Fibroblast of skin of right biceps (primary cell): ENCODE data around the gene NDRG3.
A peak's percentile ranks its signal among the peaks of the same experiment; 100 is the strongest.
"Not testable (repeated sequence)": the region's sequence is repeated elsewhere in the genome, so short reads cannot be mapped to it uniquely, and the experiment has no call there.

Source experiments
- DNase-seq: peaks from one replicate; pipeline ENCODE4 v3.0.0-alpha.2; 2013

The NDRG3 gene

DNA sequence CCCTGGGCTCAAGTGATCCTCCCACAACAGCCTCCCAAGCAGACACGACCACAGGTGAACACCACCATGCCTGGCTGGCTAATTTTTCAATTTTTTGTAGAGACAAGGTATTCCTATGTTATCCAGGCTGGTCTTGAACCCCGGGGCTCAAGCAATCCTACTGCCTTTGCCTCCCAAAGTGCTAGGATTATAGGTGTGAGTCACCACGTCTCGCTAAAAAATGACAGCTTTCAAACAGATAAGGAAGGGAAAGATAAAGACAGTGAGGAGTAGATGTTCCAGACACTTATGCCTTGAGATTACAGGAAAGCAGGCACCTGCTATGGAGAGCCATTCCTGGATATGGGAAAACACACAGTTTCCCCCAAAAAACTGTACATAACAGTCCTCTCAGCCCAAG, 58.9 kb downstream of the NDRG3 start:
- no peak for DNase-seq

DNA sequence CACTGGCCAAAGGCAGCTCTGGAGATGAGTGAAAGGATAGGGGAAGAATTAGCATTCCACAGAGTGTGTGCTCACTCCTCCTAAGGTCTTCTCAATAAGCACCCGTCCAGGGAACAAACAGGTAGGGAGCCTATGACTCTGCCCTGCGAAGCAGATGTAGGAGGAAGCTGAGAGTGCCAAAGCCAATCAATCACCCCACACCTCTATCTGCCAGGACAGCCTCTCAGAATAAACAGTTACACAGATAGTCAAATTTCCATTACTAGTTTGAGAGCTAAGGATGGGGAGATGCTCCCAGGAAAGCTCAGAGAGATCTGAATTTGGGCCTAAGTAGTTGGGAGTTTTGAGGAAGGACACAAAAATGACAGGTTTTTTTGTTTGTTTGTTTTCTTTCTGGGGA, 59.4 kb downstream of the NDRG3 start:
- no peak for DNase-seq

DNA sequence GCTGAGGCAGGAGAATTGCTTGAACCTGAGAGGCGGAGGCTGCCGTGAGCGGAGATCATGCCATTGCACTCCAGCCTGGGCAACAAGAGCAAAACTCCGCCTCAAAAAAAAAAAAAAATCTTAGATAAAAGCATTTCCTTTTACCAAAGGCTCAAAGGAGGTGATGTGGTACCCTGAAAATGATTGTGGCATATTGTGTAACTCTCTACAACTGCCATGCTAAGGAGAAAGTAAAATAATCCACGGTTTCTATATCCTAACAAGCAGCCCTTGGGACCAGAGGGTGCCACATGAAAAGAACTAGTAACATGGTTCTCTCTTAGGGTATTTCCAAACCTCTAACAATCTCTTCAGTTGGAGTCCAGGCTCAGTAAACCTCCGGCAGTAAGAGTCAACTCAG, 61.1 kb downstream of the NDRG3 start:
- no peak for DNase-seq

DNA sequence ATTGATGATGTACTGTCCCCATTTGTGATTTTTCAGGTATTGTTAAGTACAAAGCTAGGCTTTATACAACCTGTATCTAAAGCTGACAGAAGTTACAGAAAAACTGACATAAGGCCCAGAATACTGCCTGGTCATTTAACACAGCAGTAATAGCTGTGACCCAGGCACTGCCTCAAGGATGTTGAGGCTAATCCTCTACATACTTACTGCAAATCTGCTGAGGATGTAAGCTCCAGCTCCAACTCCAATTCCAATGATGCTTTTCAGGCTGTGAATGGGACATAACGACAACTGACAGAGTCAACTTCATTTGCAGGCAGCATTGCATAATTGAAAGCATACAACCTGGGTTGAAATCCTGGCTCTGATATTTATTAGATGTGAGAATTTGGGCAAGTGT, 63.6 kb downstream of the NDRG3 start:
- no peak for DNase-seq

DNA sequence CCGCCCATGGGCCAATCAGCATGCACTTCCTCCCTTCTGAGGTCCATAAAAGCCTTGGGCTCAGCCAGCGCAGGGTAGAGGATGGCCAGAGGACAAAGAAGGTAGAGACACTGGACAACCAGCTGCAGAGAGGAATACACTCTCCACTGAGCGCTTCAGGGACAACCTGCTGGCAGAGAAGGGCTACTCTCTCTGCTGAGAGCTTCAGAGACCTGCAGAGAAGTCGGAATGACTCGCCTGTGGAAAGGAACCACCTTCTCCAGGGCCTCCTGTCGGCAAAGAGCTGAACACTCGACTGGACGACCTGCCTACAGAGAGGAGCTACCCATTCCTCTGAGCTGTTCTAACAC, 68.5 kb downstream of the NDRG3 start:
- no peak for DNase-seq

DNA sequence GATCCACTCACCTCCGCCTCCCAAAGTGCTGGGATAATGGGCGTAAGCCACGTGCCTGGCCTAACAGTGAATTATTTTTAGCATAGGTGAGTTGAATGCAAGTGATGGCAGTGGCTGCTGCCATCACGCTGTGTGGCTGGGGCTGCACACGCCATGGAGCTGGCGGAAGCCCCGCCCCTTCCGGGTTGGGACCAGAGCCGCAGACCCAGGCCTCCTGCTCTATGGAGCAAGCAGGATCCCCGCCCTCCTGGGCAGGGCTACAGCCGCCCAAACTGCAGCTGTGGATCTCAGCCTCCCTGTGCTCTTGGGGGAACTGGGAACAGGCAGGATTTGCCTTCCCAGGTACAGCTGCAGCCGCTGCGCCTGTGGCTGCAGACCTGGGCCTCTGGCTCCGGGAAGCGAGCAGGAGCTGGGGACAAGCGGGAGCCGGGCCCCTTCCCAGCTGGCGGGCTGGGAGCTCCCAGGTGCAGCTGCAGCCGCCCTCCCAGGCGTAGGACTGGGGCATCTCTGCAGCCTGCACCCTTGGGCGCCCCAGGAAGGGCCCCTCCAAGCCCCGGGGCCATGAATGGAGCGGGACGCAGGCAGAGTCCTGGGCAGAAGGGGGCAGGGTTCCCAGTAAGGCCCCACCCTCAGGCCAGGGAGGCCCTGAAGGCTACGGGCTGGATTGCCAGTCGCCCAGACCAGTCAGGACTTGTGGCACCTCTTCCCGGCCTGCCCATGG, 69.0 kb downstream of the NDRG3 start:
- no peak for DNase-seq

DNA sequence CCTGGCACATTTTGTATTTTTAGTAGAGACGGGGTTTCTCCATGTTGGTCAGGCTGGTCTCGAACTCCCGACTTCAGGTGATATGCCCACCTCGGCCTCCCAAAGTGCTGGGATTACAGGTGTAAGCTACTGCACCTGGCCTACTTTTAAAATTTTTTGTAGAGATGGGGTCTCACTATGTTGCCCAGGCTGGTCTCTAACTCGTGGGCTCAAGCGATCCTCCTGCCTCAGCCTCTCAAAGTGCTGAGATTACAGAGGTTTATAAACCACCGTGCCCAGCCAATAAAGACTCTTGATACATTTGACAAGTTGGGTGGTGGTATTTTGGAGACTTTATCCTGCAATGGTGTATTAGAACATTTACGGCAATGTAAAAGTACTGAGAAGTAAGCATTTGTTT, 70.3 kb downstream of the NDRG3 start:
- DNase-seq: not testable (repeated sequence)

DNA sequence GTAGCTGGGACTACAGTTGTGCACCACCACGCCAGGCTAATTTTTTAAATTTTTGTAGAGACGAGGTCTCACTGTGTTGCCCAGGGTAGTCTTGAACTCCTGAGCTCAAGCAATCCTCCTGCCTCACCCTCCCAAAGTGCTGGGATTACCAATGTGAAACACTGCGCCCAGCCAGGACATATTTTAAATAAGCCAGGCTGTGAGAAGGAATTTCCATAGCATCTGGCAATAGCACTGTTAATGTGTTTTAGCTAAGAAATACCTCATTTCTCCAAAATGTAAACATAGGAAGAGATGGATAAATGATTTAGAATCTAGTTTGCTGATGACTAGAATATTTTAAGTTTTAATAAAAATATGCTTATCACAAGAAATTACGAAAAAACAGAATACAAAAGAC, 72.9 kb downstream of the NDRG3 start:
- no peak for DNase-seq

DNA sequence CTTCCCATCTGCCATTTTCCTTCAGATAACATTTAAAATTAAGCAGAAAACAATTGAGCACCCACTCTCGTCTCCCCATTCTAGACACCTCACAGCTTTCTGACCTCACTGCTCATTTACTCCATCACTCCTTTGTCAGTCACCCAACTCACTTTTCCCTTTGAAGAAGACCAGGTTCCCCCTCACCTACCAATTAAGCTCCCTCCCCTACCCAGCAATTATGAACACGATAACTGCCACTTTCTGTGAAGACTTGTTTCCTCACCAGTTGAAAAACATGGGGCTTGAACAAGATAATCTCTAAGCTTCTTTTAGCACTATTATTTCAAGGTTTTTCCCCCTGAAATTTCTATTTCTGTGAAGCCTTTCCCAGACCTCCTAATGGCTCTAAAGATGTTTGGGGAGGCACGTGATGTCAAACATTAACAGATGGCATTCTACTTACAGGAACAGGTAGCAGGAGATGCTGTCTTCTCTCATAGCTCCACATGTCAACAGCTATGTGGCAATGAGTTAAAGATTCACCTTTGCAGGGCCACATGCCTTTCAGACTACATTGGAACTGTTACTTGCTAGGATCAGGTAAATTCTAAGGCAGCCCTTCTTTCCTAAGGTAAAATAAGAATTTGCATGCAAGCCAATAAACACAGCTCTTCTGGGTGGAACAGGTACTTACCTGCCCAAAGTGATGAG, 75.1 kb downstream of the NDRG3 start:
- DNase-seq: no peak

DNA sequence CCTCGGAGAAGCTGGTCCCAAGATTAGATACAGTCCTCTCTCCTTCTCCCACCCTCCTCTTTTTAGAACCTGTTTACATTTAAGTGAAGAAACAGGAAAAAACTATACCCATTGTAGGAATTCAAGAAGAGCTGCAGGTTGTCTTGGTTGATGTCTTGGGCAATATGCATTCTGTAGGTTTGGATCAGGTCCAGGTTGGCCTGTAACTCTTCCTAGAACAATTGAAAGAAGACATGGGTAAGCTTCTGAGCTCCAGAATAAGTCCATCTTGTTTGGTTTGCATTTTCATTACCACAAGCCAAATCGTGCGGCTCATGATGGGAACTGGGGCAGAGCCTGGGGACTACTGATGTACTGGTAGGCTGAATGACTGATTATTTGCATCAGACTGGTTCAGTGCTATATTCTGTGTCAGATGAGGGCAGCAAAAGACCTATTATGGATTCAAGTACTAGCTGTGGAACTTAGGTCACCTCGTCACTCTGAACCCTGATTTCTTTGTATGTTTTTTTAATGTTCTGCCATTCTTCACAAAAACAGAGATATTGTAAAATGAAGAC, 79.6 kb downstream of the NDRG3 start:
- peak; percentile 14 for DNase-seq

DNA sequence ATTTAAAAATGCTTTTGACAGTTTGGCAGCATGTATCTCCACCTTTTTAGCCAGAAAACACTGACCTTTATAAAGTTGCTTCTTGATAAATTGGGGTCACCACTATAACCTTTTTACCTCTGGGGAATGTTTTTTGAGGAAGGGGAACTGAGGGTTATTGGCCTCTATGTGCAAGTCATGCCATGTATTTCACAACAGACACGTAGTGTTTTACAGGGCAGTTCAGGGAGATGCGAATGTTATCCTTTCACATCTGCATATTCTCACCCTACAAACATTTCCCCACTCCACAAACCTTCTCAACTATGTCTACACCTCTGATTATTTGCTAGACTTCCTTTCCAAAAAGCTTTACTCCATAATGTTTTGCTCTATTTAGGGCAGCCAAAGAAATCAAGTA, 82.9 kb downstream of the NDRG3 start:
- DNase-seq: no peak

DNA sequence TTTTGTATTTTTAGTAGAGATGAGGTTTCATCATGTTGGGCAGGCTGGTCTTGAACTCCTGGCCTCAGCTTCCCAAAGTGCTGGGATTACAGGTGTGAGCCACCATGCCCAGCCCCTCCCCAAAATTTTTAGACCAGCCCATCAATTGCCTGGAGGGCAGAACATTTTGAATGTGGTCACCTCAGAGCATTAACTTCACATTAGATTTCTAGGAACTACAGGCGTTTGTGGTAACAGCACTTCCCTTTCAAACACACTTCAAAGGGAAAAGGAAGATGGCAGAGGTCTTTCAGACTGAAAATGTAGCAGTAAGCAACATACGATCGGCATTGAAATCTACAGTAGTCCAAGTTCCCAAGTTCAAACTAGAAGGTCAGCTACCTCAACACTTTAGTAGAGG, 87.6 kb downstream of the NDRG3 start:
- no peak for DNase-seq

DNA sequence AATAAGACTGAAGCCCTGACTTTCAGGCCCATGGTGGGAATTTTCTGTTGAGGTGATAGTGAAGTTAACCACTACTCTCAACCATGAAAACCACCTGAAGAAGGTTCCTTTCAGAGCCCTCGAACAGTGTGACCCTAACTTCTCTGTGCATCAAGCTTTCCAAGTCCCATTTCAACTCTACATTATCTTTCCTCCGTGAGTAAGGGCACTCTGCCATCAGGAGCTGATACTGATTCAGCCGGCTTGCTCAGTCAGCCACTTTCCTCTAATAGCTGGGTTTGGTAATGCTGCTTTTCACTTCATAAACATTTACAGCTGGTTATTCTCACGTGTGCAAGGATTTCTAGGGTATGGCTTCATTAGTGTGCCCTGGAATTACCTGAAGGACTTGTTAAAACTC, 89.2 kb downstream of the NDRG3 start:
- no peak for DNase-seq

DNA sequence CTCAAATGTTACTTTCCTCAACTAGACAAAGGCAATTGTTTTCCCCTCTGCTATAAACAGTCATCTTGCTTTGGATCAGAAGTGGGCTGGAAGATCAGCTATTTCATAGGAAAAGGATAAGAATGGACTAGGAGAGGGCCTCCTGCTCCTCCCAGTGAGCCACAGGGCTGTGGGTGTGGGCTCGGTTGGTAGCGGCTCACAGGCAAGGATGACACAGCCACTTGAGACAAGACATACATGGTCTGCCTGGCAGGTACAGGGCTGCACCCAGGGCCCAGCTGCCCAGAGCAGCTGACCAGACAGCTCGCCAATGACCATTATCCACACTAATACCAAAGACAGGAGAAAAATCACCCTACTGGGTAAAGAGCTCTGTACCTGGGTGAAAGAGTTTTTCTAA, 90.9 kb downstream of the NDRG3 start:
- DNase-seq: no peak

DNA sequence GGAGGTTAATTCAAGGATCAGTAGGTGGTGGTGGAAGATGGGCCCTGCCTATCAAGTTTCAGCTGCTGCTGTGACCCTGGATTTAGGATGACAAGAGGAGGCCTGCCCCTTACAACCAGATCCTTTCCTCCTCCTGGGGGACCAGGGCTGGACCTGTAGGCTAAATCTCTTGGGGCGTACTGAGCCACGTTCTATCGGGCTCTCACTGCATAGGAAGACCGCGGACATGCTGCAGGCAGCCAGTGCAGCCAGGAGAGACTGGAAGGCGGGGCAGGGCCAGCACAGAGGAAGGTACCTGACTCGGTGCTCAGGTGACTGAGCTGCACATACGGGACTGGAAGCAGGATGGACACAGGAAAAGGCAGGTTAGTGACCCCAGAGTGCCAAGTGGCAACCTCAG, 91.4 kb downstream of the NDRG3 start:
- DNase-seq: no peak

DNA sequence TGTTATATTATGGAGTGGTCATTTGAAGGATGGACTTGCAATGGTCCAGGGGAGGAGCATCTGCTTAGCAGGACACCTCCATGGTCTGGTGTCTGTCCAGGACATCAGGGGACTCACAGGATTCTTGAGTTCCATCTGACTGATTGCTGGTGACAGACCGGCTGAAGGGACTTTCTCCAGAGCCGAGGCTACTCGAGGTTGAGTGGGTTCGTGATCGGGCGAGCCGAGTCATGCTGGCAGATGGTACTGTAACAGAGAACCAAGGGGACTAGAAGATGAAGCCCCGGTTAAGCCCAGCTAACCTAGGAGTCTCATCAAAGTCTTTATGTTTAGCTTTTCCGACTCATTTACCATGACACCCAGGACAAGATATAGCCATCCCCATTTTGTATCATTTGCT, 92.4 kb downstream of the NDRG3 start:
- no peak for DNase-seq

DNA sequence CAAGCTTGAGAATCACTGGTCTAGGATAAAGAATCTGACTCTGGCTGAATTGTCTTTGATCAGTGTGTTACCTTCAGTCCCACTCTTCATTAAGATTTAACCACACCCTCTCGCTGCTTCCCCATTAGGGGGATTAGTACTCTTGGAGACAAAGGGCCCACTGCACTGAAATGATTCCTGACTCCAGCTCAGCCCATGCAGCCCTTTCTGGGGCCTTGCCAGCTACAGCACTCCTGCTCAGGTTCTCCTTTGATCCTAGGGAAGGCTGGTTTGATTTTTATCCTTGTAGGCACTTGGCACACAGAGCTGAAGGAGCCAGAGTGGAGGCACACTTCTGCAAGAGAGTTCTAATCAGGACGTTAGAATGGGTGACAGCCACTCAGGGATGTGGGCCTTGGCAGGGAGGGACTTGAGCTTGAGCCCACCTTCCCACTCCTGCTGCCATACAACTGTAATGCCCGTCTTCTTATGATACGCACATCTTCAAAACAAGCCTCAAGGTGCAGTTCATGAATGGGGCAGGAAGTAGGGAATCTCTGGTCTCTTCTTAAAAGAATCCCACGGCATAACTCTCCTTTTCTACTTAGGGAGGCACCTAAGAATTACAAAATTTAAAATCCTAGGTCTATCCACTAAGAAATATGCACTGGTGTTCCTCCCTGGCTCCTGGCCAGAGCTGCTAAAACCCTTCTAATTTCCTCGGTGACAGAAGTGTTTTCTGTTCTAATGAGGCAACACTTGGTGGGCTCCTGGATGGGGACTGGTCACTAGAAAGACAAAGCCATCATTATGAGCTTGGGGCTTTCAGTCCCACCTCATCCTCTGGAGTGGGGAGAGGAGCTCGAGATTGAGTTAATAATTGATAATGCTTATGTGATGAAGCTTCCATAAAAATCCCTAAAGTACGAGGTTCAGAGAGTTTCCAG, 98.4 kb downstream of the NDRG3 start:
- no peak for DNase-seq

DNA sequence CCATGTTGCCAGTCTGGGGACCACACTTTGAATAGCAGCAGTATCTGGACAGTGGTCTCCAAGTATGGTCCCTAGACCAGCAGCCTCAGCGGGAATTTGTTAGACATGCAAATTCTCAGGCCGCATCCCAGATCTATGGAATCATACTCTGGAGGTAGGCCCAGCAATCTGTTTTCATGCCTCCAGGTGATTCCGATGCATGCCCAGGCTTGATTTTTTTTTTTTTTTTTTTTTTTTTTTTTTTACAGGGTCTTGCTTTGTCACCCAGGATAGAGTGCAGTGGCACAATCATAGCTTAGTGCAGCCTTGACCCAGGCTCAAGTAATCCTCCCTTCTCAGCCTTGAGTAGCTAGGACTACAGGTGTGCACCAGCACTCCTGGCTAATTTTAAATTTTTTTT, 99.2 kb downstream of the NDRG3 start:
- DNase-seq: no peak

DNA sequence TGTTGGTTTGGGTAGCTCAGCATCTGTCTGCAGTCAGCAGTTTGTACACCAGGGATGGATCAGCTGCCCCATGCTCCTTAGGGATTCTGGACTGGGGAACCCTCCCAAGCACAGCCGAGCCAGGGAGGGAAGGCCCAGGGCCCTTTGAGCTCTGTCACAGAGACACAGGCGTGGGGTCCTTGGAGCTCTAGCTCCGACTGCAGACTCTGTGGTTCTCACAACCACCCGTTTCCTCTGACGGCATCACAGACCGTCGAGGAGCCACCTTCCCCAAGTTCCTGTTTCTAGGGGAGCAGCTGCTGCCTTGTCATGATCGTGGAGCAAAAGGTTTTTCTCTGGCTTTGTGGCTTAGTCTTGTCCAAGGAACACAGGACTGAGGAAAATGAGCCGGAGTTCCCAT, 99.9 kb downstream of the NDRG3 start, which contains the start of gene SLA2:
TSS of gene SLA2 (minus strand) at position 199 of the 400 bp plus-strand sequence. CDS start 4,861 bp downstream, outside the sequence.
- DNase-seq: no peak

DNA sequence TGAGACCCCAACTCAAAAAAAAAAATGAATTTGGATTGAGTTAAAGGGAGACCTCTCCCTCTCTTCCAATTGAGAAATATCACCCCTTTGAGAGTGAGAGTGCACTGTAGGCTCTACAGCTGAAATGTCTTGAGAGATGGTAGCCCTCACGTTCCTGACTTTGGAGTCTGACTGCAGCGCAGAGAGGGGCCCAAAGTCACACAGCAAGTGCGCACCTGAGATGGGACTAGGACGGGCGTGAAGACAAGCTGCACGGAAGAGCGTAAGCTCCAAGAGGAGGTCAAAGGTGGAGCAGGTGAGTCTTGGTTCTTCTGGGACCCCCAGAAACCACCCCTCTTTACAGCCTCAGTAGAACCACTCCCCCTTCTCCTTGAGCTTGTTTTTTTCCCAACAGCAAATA, 100.5 kb downstream of the NDRG3 start:
- DNase-seq: no peak

DNA sequence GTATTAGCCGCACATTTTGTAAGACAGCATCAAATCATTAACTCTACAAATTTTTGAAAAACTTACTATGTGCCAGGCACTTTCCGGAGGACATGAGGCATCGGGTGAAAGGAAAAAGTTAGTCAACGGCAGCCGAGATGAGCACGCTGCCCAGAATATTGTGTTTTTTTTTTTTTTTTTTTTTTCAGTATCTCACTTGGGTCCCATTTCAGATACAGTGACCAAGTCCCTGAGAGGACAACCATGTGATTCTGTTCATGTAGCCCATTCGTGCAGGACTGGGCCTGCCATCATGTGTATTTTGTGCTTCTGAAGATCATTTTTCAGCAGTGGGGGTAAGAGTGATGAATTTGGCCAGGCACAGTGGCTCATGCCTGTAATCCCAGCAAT, 101.2 kb downstream of the NDRG3 start:
- DNase-seq: no peak

DNA sequence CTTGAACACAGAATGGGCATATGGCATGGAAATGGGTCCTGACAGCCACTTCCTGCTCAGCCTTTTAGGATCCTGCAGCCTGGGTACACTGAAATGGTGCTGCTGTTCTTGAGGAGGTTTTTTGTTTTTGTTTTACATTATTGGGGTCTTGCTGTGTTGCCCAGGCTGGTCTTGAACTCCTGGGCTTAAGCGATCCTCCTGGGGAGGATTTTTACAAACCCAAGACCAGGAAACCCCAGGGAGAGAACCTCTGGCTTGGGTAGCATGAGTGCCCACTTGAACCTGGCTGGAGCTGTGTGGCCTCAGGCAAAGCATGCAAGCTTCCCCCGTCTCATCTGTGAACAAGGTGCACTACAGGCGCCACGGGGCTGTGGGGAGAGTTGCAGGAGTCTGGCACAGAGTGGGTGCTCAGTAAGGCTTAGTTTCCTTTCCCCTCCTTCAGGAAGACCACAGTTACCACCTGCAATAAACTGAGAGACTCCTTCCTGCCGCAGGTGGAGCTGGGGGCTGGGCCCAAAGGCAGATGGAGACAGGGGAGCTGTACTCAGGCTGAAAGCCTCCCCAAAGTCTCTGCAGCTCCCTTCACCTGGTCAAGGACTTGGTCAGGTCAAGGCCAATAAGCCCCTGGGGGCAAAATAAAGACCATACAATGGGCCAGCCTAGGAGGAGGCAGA, 101.7 kb downstream of the NDRG3 start:
- DNase-seq: no peak

DNA sequence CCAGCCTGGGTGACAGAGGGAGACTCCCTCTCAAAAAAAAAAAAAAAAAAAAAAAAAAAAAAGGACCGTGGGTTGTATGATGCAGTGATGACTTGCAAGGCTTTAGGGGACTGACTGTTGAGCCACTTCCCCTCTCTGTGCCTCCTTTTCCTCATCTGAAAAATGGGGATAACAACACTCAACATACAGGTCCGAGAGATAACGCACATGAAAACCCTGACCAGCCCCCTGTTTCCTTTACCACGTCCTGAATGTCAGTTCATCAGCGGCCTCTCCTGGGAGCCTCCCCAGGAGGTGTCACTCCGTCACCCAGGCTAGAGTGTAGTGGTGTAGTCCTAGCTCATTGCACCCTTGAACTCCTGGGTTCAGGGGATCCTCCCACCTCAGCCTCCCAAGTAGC, 103.8 kb downstream of the NDRG3 start:
- no peak for DNase-seq
